ENCODE data around the gene NPC1L1. TPM values are rescaled to one million over a fixed set of nuclear protein-coding genes. Genes with fewer than 3 reads are reported as not detected.

The NPC1L1 gene
- total and polyA plus RNA-seq, 2 of the 4 experiments (the other 2 are of a cell fraction) = 0.07 TPM; not detected in 1

GRCh38 chr7:44564606-44565005, 23.5 kb upstream of the NPC1L1 start:
- Histone ChIP-seq H4K20me1 (ENCODE audit: insufficient read depth, low read length) (peaks cover 23% of the 10 kb centered on the region), H3K14ac (replicated peaks; ENCODE audit: low read depth, low read length) (no peak overlapping the region), H3K9me1 (ENCODE audit: insufficient read depth, low read length) (peaks cover 6% of the 10 kb centered on the region; the same call in 1 of the 2 replicates), H3K27me3 (ENCODE audit: control insufficient read depth, insufficient read depth, low read length) (no peaks in the 10 kb centered on the region), H3K4me3 (ENCODE audit: insufficient read depth, low read depth, low read length) (no peak overlapping the region), H4K5ac (ENCODE audit: low read depth, low read length) (no peak overlapping the region), H4K8ac (ENCODE audit: low read depth in 2 of 2, low read length in 2 of 2) (no peak overlapping the region), H4K91ac (ENCODE audit: insufficient read depth, low read depth, low read length) (no peak overlapping the region), H3K9me3 (ENCODE audit: control insufficient read depth, insufficient read depth, low read length) (no peaks in the 10 kb centered on the region), H3K36me3 (ENCODE audit: control insufficient read depth, insufficient read depth, low read length) (peaks cover 52% of the 10 kb centered on the region), H3K9ac (ENCODE audit: low read depth, low read length) (no peak overlapping the region), H2AK5ac (ENCODE audit: low read depth, low read length) (no peak overlapping the region), H2BK20ac (ENCODE audit: low read depth, low read length) (no peak overlapping the region), H3K79me1 (ENCODE audit: low read depth in 1 of 2, low read length in 2 of 2) (peaks cover 8 to 28% of the 10 kb centered on the region in 2 experiments; a peak in 3 of 4 replicates), H3K4me2 (ENCODE audit: low read depth, low read length) (no peak overlapping the region), H3K56ac (ENCODE audit: extremely low read depth, insufficient read depth, low read length) (no peak overlapping the region), H3K23ac (ENCODE audit: low read depth, low read length) (no peak overlapping the region), H2AFZ (replicated peaks; ENCODE audit: low read length, poor library complexity) (no peak overlapping the region), H2BK120ac (ENCODE audit: low read depth, low read length) (no peak overlapping the region), H3K18ac (ENCODE audit: low read depth, low read length) (no peak overlapping the region), H2BK5ac (ENCODE audit: low read depth, low read length, poor library complexity, severe bottlenecking) (no peak overlapping the region), H3K27ac (ENCODE audit: insufficient read depth, low read length) (no peak overlapping the region), H2AK9ac (replicated peaks; ENCODE audit: low read depth, low read length, poor library complexity) (peak overlapping the region; percentile 6), H2BK15ac (ENCODE audit: low read depth, low read length) (no peak overlapping the region), H3K4me1 (ENCODE audit: control insufficient read depth, insufficient read depth, low read length) (peaks cover 2% of the 10 kb centered on the region; the same call in 1 of the 2 replicates), H3K4ac (ENCODE audit: low read depth, low read length) (no peak overlapping the region)
- intact Hi-C loops (cut with micrococcal nuclease) (loop anchor here (1.0 kb wide), 3 partner anchors 74 to 323 kb away; partner anchors contain the start of gene NUDCD3), dilution Hi-C loops (cut with HindIII; ENCODE audit: low sequenced_read_pairs, unreplicated experiment) (no loop called here), in situ Hi-C loops (cut with MboI; ENCODE audit: low sequenced_read_pairs) (loop anchor here (10.0 kb wide), 1 partner anchor 320 kb away; no protein-coding TSS in a partner anchor)
- BruUV-seq (replicated peaks) = no TSS peak
- CTCF ChIA-PET = interaction anchor here (0.5 to 2.3 kb wide), 6 partner anchors 8 to 181 kb away, joined by 3 to 14 read pairs (median 4); partner anchors contain the start of gene NUDCD3
- POLR2A ChIA-PET (ENCODE audit: unreplicated experiment) = no interaction called here
- ATAC-seq (ENCODE audit: low read depth) (no peak), DNase-seq (no peak)
- no CpG with 5 or more reads among the region's 2 CpGs for WGBS, 2 experiments (ENCODE audit: extremely low coverage in 2 of 2, insufficient read length in 1 of 2)
- TF ChIP-seq MXI1 (IDR thresholded peaks at IDR 0.05; ENCODE audit: borderline replicate concordance, low read depth, low read length) (no peak), MAZ (IDR thresholded peaks at IDR 0.05; ENCODE audit: borderline replicate concordance, low read depth, low read length) (no peak), NFE2L2 (IDR thresholded peaks at IDR 0.05; ENCODE audit: low read depth, low read length) (no peak), MAFK (IDR thresholded peaks at IDR 0.05; ENCODE audit: low read depth, low read length) (no peak)
- TF ChIP-seq, protein P1, sequence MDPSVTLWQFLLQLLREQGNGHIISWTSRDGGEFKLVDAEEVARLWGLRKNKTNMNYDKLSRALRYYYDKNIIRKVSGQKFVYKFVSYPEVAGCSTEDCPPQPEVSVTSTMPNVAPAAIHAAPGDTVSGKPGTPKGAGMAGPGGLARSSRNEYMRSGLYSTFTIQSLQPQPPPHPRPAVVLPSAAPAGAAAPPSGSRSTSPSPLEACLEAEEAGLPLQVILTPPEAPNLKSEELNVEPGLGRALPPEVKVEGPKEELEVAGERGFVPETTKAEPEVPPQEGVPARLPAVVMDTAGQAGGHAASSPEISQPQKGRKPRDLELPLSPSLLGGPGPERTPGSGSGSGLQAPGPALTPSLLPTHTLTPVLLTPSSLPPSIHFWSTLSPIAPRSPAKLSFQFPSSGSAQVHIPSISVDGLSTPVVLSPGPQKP (IDR thresholded peaks at IDR 0.05; ENCODE audit: borderline replicate concordance, low read depth, low read length) = no peak
